ENCODE data around the gene PLXNA4.

- TF ChIP-seq POLR2A (IDR thresholded peaks at IDR 0.05; ENCODE audit: low read length) (no peak), GATA1 (IDR thresholded peaks at IDR 0.05; ENCODE audit: low read depth, low read length) (no peak)
Observed at GRCh38 chr7:132251327-132251659, 325.0 kb downstream of the PLXNA4 start.

Data from erythroblast (primary cell).